GM19023 (cell line): ENCODE results near the gene GCSAM.
A peak's percentile ranks its signal among the peaks of the same experiment; 100 is the strongest.

ENCODE experiments used
- ATAC-seq: cut with Tn5 transposase; IDR thresholded peaks from one replicate; pipeline ENCODE4 v1.9.1; 2021; ENCODE audit warnings: mild to moderate bottlenecking, moderate library complexity; ENCODE audit not compliant: unreplicated experiment

Gene GCSAM

GRCh38 chr3:112129925-112130637 lies 3.0 kb downstream of the GCSAM start:
- ATAC-seq = no peak

DNA sequence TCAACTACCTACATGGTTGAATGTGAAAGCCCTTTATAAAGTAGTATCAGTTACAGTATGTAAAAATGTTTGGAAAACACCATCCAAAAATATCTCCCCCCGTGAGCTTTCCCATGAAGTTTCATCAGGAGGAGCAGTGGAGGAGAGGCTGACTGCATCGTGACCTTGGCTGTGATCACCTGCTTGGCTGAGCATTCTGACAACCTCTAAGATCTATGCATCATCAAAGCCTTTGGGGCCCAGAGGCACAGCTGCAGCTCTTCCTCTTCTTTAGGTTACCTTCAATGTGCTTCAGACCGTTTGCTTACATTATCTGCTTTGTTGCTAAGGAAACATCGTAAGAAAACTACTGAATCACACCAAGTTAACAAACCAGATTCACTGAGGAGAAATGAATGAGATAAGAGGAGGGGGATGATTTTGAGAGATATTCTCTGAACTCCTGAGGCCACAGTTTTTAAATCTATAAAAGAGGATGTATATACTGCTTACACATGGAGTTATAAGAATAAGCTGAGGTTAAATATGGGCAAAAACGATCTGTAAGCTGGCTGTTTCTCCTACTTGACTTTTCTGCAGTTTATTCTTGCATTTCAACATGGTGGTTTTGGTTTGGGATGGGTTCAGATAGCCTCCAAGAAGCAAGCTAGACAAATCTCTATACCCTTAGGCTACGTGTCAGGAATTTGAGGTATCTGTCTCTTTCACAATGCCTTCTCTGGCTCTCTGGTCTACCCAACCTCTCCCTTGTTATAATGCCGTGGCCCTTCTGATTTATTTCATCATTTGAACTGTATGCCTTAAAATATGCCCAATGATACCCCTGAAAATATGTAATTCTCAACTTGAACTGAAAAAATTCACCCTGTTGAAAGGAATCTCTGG lies 4.0 kb downstream of the GCSAM start:
- peak; percentile 46 for ATAC-seq

- ATAC-seq = no peak
Measured at GRCh38 chr3:112127522-112128494, 5.2 kb downstream of the GCSAM start.

DNA sequence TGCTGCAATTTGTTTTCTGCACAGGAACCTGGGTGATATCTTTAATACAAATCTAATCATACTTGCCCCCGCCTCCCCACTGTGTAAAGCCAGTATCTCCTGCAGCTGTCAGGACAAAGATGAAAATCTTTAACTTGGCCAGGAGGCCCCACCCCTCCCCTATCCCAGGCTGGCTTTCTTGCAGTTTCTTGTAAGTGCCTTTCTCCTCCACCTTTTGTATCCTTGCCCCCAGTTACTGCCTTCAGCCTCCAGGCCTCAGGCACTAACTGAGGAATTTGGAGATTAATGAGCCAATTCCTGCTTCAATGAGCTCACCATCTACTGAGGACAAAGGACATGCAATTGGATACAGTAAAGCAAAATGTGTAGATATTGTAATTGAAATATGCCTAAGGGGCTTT lies 6.5 kb downstream of the GCSAM start:
- no peak for ATAC-seq

DNA sequence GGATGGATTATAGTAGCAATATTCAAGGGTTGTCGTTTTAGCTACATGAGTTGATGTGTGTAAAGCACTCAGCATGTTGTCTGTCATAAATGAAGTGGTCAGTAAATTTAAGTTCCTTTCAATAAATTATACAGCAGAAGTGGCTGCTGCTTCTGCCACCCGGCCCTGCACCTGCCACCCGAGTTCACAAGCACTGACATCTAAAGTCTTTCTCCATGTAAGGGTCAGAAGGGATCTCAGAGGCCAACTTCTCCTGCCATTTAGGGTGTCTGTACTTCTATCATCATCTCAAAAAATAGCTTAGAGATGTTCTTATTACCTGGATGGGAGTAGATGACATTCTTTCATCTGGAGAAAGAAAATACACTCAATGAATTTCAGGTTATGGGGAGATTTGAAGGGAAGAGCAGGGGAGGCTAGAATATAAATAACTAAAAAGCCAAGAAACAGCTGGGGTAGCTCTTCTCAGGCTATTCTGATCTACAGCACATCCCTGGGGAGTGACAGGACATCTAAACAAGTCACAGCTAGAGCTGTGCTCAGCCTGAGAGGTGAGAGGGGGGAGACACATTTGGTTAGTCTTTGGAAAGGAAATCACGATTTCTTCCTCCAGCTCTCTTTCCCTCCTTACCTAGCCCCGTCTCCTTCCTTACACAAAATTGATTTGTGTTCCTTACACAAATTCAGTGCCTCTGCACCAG lies 8.0 kb downstream of the GCSAM start:
- ATAC-seq = no peak

DNA sequence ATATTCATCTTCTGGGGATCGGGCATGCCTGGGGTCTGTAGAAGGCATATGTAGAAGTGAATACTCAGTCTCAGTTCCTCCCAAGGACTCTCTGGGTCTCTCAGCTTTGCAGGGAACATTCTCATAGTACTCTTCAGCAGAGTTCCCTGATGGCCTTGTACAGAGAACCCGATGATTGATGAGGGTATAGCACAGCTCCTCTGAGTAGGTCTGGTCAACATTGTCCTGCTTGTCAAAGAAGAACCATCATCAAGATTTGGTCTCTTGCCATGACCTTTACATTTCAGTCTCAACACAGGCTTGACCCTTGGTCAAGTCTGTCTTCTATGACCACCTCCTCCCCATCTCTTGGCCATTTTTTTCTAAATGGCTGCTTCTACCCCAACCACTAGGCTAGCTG lies 9.5 kb downstream of the GCSAM start:
- no peak for ATAC-seq

DNA sequence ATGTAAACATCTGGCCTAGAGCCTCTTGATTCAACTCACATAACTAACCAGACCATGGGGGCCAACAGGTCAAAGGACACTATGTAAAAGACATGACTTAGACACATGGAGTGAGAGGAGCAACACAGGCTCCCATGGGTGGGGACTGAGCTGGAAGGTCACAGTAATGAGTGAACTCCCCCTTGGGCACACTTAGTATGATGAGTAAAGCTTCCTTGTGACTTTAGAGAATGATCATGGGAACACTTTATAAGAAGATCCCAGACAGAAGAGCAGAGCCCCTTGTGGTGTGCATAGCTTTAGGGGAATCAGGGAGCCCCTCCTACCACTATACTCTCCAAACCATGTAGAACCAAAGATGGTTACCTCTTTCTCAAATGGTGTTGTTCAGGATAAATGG lies 10.2 kb downstream of the GCSAM start:
- ATAC-seq = no peak

- ATAC-seq = no peak
Measured at GRCh38 chr3:112121577-112122547, 11.2 kb downstream of the GCSAM start.

- no peak for ATAC-seq
Measured at GRCh38 chr3:112119962-112120836, 12.8 kb downstream of the GCSAM start.

- ATAC-seq = no peak
Measured at GRCh38 chr3:112117841-112118571, 15.0 kb downstream of the GCSAM start.

DNA sequence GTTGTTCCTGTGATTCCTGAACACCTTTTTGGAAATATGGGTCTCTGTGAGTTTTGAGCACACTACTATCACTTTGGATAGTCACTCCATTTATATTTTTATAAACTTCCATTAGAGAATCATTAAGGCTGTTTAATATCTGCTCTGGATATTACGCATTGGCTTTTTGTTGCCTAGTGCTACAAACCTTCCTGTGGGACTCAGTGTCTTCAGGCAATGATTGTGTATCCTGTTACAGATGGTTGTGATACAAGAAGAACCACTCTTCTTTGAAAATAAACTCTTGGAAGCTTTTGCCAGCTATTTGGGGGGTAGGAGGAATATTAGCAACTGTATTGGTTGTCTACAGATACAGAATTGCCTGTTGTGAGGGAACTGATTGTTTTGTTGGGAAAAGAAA lies 15.6 kb downstream of the GCSAM start:
- no peak for ATAC-seq

DNA sequence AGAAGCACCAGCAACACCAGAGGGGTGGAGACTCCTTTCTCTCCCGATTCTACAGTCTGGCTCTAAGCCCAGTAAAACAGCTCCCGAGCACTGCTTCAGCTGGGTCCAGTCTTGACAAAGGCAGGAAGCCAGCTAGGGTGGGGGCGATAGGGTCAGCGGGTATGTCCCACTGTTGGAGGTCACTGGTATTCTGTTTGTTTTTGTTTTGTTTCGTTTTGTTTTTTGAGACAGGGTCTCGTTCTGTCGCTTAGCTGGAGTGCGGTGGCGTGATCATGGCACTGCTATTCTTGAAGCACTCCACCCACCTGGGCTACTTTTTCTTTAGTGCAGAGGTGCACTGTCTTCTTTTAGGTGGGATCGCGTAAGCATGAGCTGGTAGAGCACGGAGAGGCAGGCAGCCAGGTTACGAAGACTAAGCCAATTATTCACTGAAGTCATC lies 16.3 kb downstream of the GCSAM start:
- no peak for ATAC-seq

DNA sequence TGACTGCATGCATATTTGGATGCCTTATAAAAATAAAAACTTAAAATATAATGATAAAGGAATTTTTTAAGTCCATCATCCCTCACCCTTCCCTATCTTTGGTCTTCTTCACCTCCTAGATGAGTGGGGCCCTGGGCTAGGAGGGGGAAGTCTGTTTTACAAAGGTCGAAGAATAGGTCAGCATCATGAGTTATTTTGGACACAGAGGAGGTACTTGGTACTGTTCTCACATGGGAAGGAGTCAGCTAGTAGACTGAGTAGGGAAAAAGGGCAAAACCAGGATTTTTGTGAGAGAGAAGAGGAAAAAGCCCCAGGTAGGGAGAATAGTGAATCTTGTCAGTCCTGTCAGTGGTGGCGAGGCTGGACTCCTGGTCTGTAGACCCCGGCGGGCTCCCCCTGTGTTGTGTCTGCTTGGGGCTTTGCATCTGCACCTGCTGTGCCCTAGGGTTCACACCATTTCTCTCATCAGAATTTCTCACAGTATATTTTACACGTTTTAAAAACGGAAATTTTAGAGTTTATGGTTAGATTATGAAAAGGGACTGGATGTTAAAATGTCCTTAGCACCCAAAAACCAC lies 17.2 kb downstream of the GCSAM start:
- no peak for ATAC-seq

GRCh38 chr3:112115161-112115739 lies 17.8 kb downstream of the GCSAM start:
- peak; percentile 39 for ATAC-seq

DNA sequence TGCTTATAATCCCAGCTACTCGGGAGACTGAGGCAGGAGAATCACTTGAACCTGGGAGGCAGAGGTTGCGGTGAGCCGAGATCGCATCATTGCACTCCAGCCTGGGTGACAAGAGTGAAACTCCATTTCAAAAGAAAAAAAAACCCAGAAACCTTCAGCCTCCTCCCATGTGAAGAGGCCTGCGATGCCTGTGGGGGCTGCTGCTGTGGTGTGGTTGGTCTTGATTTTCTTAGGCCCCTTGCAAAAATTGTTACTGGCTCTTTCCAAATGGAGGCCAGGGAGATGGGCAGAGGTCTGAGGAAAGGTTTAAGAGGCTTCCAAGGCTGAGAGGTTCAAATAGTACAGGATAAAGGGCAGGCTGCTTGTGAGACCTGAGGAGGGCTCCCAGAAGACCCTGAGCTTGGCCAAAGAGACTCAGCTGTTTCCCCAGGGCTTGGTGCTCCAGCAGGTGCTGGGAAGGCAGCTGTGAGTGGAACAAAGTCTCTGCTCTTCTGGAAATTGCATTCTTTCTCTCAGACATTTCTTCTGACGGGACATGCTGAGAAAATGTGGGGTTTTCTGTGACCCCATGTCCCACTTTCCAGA lies 18.4 kb downstream of the GCSAM start:
- ATAC-seq = peak; percentile 39

DNA sequence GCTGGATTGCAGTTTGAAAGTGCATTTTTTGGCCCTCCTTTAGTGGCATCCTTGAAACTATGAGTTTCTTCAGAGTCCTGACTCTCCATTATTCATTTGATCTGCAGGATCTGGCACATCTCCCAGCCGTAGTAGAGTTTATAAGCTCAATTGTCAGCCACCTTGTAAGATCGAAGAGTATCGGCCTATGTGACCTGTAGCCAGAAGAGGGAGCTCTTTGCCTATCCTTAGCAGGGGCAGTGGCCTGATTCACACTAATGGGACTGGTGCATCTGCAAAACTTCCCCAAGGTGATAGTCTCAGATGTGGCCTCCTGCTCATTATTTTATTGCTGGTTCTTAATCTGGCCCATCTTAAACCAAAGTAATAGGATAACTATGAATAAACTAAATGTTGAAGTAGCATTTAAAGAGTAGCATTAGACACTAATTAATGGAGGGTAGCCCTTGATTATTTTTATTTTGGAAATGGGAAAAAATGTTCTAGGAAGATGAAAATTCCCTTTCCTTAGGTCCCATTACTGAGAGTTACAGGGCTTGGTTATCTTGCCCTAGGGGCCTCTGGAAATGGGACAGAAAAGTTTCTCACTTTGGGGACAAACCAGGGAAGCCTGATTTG lies 21.2 kb downstream of the GCSAM start:
- peak; percentile 42 for ATAC-seq
